ENCODE measurements around the gene GARIN3.
"Not testable (repeated sequence)": the region's sequence is repeated elsewhere in the genome, so short reads cannot be mapped to it uniquely, and the experiment has no call there.

The GARIN3 gene

DNA sequence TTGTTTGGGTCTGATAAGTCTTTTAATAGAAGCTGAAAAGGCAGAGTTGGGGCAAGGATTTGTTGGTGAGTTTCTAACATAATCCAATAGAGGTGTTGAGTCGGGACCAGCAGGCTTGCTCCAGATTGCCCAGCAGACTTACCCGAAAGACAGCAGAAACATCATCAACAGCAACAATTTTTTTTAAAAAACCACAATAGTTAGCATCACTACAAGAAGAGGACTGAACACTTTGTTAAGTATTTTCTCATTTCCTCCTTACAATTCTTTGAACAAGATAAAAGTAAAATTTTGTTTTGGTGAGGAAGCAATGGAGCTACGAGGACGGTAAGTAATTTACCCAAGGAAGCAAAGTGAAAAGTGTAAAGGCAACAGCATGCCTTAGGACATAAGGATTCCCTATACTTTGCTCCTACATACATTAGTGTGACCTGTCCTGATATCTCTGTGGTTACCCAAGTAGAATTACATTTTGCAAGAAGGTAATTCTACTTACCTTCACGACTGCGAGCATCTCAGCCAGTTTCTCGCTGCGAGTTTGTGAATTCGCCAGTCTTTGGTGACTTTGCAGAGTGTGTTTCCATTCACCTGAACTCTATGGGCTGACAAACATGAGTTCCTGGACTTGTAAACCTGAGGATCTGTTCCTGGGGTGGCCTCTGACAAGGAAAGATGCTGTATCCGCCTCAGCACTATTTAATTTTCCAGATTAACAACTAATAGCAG is 27.8 kb upstream of the GARIN3 start:
- no peak for DNase-seq (ENCODE audit: low spot score)
- no peak overlapping the region for H3K4me3 ChIP-seq
- H3K27ac ChIP-seq = no peak overlapping the region
- no peak for TF ChIP-seq CTCF (IDR thresholded peaks at IDR 0.05)

- no peak for TF ChIP-seq CTCF (IDR thresholded peaks at IDR 0.05)
- no peak overlapping the region for H3K27ac ChIP-seq
- no peak for DNase-seq (ENCODE audit: low spot score)
- H3K4me3 ChIP-seq = no peak overlapping the region
Measured at GRCh38 chr5:157189223-157189622, 23.2 kb upstream of the GARIN3 start.

GRCh38 chr5:157188270-157188669 is 22.2 kb upstream of the GARIN3 start:
- DNase-seq (ENCODE audit: low spot score) = no peak
- no peak for TF ChIP-seq CTCF (IDR thresholded peaks at IDR 0.05)
- Histone ChIP-seq H3K27ac (no peak overlapping the region), H3K4me3 (no peak overlapping the region)

GRCh38 chr5:157187046-157187754 is 21.1 kb upstream of the GARIN3 start:
- no peak for TF ChIP-seq CTCF (IDR thresholded peaks at IDR 0.05)
- H3K4me3 ChIP-seq = no peak overlapping the region

DNA sequence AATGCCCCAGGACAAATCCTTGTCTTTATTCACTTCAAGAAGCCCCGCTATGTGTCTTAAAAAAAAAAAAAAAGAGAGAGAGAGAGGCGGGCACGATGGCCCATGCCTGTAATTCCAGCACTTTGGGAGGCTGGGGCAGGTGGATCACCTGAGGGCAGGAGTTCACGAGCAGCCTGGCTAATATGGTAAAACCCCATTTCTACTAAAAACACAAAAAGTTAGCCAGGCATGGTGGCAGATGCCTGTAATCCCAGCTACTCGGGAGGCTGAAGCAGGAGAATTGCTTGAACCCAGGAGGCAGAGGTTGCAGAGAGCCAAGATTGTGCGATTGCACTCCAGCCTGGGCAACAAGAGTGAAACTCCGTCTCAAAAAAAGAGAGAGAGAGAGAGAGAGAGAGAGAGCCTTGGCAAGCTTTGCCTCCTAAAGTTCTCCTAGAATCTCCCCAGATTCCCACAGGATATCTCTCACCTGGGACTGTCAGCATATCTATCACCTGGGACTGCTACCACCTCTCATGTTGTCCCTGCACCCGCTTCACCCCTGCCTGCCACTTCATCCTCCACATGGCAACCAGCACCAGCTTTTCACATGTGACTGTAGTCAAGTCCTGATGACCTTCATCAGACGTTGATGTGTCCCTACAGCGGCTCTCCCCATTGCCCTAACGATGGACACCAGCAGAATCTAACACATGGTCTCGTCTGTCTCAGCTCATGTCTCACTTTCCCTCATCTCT is 20.4 kb upstream of the GARIN3 start:
- no peak overlapping the region for H3K4me3 ChIP-seq
- TF ChIP-seq CTCF (IDR thresholded peaks at IDR 0.05) = no peak
- H3K27ac ChIP-seq = no peak overlapping the region
- DNase-seq (ENCODE audit: low spot score) = no peak

More at GRCh38 chr5:157187046-157187754, 21.1 kb upstream of the GARIN3 start:
- no peak for DNase-seq (ENCODE audit: low spot score)
- H3K27ac ChIP-seq = no peak overlapping the region

DNA sequence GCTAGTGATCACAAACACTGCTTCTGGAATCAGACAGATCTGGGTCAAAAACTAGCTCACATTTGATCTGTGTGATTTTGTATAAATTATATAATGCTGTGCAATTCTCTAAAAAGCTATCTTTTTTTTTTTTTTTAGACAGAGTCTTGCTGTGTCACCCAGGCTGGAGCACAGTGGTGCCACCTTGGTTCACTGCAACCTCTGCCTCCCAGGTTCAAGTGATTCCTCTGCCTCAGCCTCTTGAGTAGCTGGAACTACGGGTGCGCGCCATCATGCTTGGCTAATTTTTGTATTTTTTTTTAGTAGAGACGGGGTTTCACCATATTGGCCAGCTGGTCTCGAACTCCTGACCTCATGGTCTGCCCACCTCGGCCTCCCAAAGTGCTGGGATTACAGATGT is 19.1 kb upstream of the GARIN3 start:
- H3K4me3 ChIP-seq; DNase-seq (ENCODE audit: low spot score); H3K27ac ChIP-seq: not testable (repeated sequence)

DNA sequence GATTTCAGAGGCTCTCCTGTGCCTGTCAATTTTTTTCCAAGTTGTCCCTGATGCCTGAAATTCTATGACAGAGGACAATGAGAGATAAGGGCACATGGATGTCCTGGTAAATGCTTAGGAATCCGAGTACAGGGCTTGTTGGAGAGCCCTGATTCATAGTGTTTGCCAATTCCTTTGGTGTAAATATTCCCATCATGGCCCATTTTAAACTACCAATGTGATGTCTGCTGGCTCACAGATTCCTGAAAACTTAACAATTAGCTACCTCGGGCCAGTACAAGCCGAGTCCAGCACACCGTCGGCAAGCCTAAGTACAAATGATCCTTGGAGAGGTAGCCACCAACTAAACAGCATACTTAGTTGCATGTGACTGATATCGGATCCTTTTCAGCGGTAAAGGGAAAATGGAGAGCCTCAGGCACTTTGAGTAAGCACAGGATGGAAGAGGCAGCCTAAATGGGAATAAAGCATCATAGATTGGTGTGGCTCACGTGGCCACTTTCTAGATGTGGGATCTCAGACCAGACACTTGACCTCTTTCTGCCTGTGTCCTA is 18.1 kb upstream of the GARIN3 start:
- no peak for DNase-seq (ENCODE audit: low spot score)
- no peak overlapping the region for H3K4me3 ChIP-seq
- no peak overlapping the region for H3K27ac ChIP-seq
- TF ChIP-seq CTCF (IDR thresholded peaks at IDR 0.05) = no peak

All from coronary artery (tissue), 2 donors.